Osteocyte (in vitro differentiated cells): ENCODE data around the gene SNX24. TPM values are rescaled to one million over a fixed set of nuclear protein-coding genes. Genes with fewer than 3 reads are reported as not detected.

Experiments
- DNase-seq: peaks from one replicate; pipeline ENCODE4 v3.0.0; 2021; ENCODE audit warnings: mixed read lengths; ENCODE audit not compliant: unreplicated experiment; ENCODE audit errors: extremely low spot score
- H3K27ac Mint-ChIP-seq: one replicate; pipeline ENCODE4 v1.8.0; 2021; ENCODE audit warnings: mild to moderate bottlenecking, mixed read lengths; ENCODE audit not compliant: unreplicated experiment
- H3K27me3 Mint-ChIP-seq: one replicate; pipeline ENCODE4 v1.8.0; 2021; ENCODE audit warnings: mixed read lengths; ENCODE audit not compliant: unreplicated experiment
- H3K36me3 Mint-ChIP-seq: one replicate; pipeline ENCODE4 v1.8.0; 2021; ENCODE audit warnings: mixed read lengths; ENCODE audit not compliant: unreplicated experiment
- H3K4me1 Mint-ChIP-seq: one replicate; pipeline ENCODE4 v1.8.0; 2021; ENCODE audit warnings: mixed read lengths; ENCODE audit not compliant: unreplicated experiment
- H3K4me3 Mint-ChIP-seq: one replicate; pipeline ENCODE4 v1.8.0; 2021; ENCODE audit warnings: mild to moderate bottlenecking, moderate library complexity, mixed read lengths; ENCODE audit not compliant: unreplicated experiment
- H3K9me3 Mint-ChIP-seq: one replicate; pipeline ENCODE4 v1.8.0; 2021; ENCODE audit warnings: mixed read lengths; ENCODE audit not compliant: unreplicated experiment
- CTCF ChIP-seq: fragments of 200-600 bp; sonication (generic); IDR thresholded peaks from 2 replicates; pipeline ENCODE4 v1.5.0; 2021; ENCODE audit warnings: antibody characterized with exemption, mild to moderate bottlenecking, moderate library complexity
- total RNA-seq: library from RNA; stranded (reverse); gene quantifications from 2 replicates; pipeline ENCODE4 v1.2.1, GENCODE V29; 2021

SNX24 gene
- total RNA-seq, 1 donor from 2014 or later = 7.0 TPM

GRCh38 chr5:122954719-122955118, 109.3 kb downstream of the SNX24 start:
- TF ChIP-seq CTCF = no peak
- no peak overlapping the region for H3K27ac Mint-ChIP-seq
- DNase-seq = no peak
- peaks cover 4% of the 10 kb centered on the region for H3K36me3 Mint-ChIP-seq
- H3K4me3 Mint-ChIP-seq = no peak overlapping the region
- peaks cover 14% of the 10 kb centered on the region for H3K9me3 Mint-ChIP-seq
- H3K4me1 Mint-ChIP-seq = no peaks in the 10 kb centered on the region
- no peaks in the 10 kb centered on the region for H3K27me3 Mint-ChIP-seq

- DNase-seq = no peak
- no peaks in the 10 kb centered on the region for H3K27me3 Mint-ChIP-seq
- H3K36me3 Mint-ChIP-seq = peaks cover 4% of the 10 kb centered on the region
- H3K4me3 Mint-ChIP-seq = no peak overlapping the region
- no peak for TF ChIP-seq CTCF
- H3K4me1 Mint-ChIP-seq = no peaks in the 10 kb centered on the region
- H3K9me3 Mint-ChIP-seq = peaks cover 14% of the 10 kb centered on the region
- no peak overlapping the region for H3K27ac Mint-ChIP-seq
These were observed 112.0 kb downstream of the SNX24 start for GRCh38 chr5:122957457-122957856.

GRCh38 chr5:122959740-122960445, 114.5 kb downstream of the SNX24 start:
- H3K4me1 Mint-ChIP-seq = no peaks in the 10 kb centered on the region
- no peak overlapping the region for H3K27ac Mint-ChIP-seq
- peaks cover 14% of the 10 kb centered on the region for H3K9me3 Mint-ChIP-seq
- H3K27me3 Mint-ChIP-seq = no peaks in the 10 kb centered on the region
- no peak for TF ChIP-seq CTCF
- H3K4me3 Mint-ChIP-seq = no peak overlapping the region
- peaks cover 1% of the 10 kb centered on the region for H3K36me3 Mint-ChIP-seq
- no peak for DNase-seq

GRCh38 chr5:122963305-122963704, 117.9 kb downstream of the SNX24 start:
- Mint-ChIP-seq H3K36me3 (no peaks in the 10 kb centered on the region), H3K9me3 (no peaks in the 10 kb centered on the region), H3K27me3 (no peaks in the 10 kb centered on the region), H3K4me1 (no peaks in the 10 kb centered on the region), H3K4me3 (no peak overlapping the region), H3K27ac (no peak overlapping the region)
- DNase-seq = no peak
- no peak for TF ChIP-seq CTCF

GRCh38 chr5:122965111-122965510, 119.7 kb downstream of the SNX24 start:
- H3K9me3 Mint-ChIP-seq = no peaks in the 10 kb centered on the region
- no peak overlapping the region for H3K4me3 Mint-ChIP-seq
- TF ChIP-seq CTCF = no peak
- H3K4me1 Mint-ChIP-seq = no peaks in the 10 kb centered on the region
- no peak overlapping the region for H3K27ac Mint-ChIP-seq
- no peaks in the 10 kb centered on the region for H3K27me3 Mint-ChIP-seq
- peaks cover 4% of the 10 kb centered on the region for H3K36me3 Mint-ChIP-seq
- no peak for DNase-seq
